ENCODE data around the gene SGCD. TPM values are rescaled to one million over a fixed set of nuclear protein-coding genes. Genes with fewer than 3 reads are reported as not detected.

Gene SGCD
- polyA plus RNA-seq, 1 of the 3 experiments (the other 2 are of a cell fraction), result 0.87 TPM

- H3K9me3 ChIP-seq, result no peaks in the 10 kb centered on the region
- DNase-seq, result no peak
- ChIA-PET CTCF (no interaction called here), POLR2A (no interaction called here)
- H4K20me1 ChIP-seq (ENCODE audit: insufficient read depth), result no peaks in the 10 kb centered on the region
- 30% methylated on average over 2 of the region's 2 CpGs for WGBS (ENCODE audit: low lambda C conversion rate)
- H3K79me2 ChIP-seq (ENCODE audit: insufficient read depth), result no peaks in the 10 kb centered on the region
- TF ChIP-seq RFX5 (IDR thresholded peaks at IDR 0.05; ENCODE audit: low read length) (no peak), RAD21 (IDR thresholded peaks at IDR 0.05; ENCODE audit: low read length) (no peak), FOXJ3 (CRISPR knock-in tag; IDR thresholded peaks at IDR 0.05) (no peak), RCOR1 (IDR thresholded peaks at IDR 0.05; ENCODE audit: low read length) (no peak), PBX3 (IDR thresholded peaks at IDR 0.05) (no peak), GABPA (IDR thresholded peaks at IDR 0.05; ENCODE audit: low read depth) (no peak), MAX (IDR thresholded peaks at IDR 0.05; ENCODE audit: low read depth) (no peak), GATA2 (CRISPR knock-in tag; IDR thresholded peaks at IDR 0.05) (no peak), RXRA (IDR thresholded peaks at IDR 0.05; ENCODE audit: borderline replicate concordance, low read depth) (no peak), FOSL2 (IDR thresholded peaks at IDR 0.05; ENCODE audit: borderline replicate concordance, low read depth) (no peak), MXI1 (IDR thresholded peaks at IDR 0.05; ENCODE audit: low read depth, low read length) (no peak), NRF1 (IDR thresholded peaks at IDR 0.05; ENCODE audit: low read depth, low read length) (no peak), MEF2A (IDR thresholded peaks at IDR 0.05; ENCODE audit: borderline replicate concordance, low read depth) (no peak), SIN3A (IDR thresholded peaks at IDR 0.05; ENCODE audit: borderline replicate concordance, low read depth, low read length) (no peak), USF1 (IDR thresholded peaks at IDR 0.05; ENCODE audit: borderline replicate concordance, low read depth) (no peak), TCF12 (IDR thresholded peaks at IDR 0.05) (no peak), ELF1 (IDR thresholded peaks at IDR 0.05) (no peak), USF2 (IDR thresholded peaks at IDR 0.05; ENCODE audit: borderline replicate concordance, low read depth, low read length) (no peak), REST (IDR thresholded peaks at IDR 0.05; ENCODE audit: low read depth, low read length) (no peak), POLR2AphosphoS5 (IDR thresholded peaks at IDR 0.05; ENCODE audit: low read depth, low read length) (no peak)
- H3K27ac ChIP-seq (ENCODE audit: low read depth in 2 of 2, low read length in 1 of 2), result no peak overlapping the region
- H3K9me2 ChIP-seq, result no peaks in the 10 kb centered on the region
- no peaks in the 10 kb centered on the region for H3K4me1 ChIP-seq (ENCODE audit: control insufficient read depth in 1 of 2, insufficient read depth in 2 of 2, low read depth in 1 of 2, low read length in 1 of 2)
- H3K4me2 ChIP-seq, result no peak overlapping the region
- H2AFZ ChIP-seq (ENCODE audit: low read depth), result no peak overlapping the region
- H3F3A ChIP-seq (replicated peaks; ENCODE audit: insufficient read depth), result no peaks in the 10 kb centered on the region
- H3K9ac ChIP-seq, result no peak overlapping the region
- no peak overlapping the region for H3K4me3 ChIP-seq (ENCODE audit: low read depth in 2 of 2, low read length in 1 of 2)
- H3K36me3 ChIP-seq (replicated peaks in 1 of 2; ENCODE audit: control insufficient read depth in 1 of 2, insufficient read depth in 2 of 2, low read length in 1 of 2), result no peaks in the 10 kb centered on the region
- H3K27me3 ChIP-seq (ENCODE audit: insufficient read depth), result no peaks in the 10 kb centered on the region
Observed at GRCh38 chr5:156707750-156708149, 380.8 kb downstream of the SGCD start.

All from SK-N-SH (cell line).